Ascending aorta (tissue), 2 donors: ENCODE data around the gene STX17. TPM values are rescaled to one million over a fixed set of nuclear protein-coding genes. Genes with fewer than 3 reads are reported as not detected.

Experiments
- DNase-seq, 2 donors: peaks; one replicate each; pipeline ENCODE4 v3.0.0-alpha.2; 2019; ENCODE audit warnings: low spot score in 2 of 2
- H3K27ac ChIP-seq, 2 donors: fragments of 200-600 bp; sonication (generic); one replicate each; pipeline ENCODE4 v1.5.1; 2016 to 2017; ENCODE audit warnings: mild to moderate bottlenecking in 1 of 2
- H3K27me3 ChIP-seq: fragments of 200-600 bp; sonication (generic); one replicate; pipeline ENCODE4 v1.5.1; 2017
- H3K36me3 ChIP-seq, 2 donors: fragments of 200-600 bp; sonication (generic); one replicate each; pipeline ENCODE4 v1.5.1; 2016
- H3K4me1 ChIP-seq, 2 donors: fragments of 200-600 bp; sonication (generic); one replicate each; pipeline ENCODE4 v1.5.1; 2016 to 2017; ENCODE audit warnings: mild to moderate bottlenecking in 1 of 2
- H3K4me3 ChIP-seq, 2 donors: fragments of 200-600 bp; sonication (generic); one replicate each; pipeline ENCODE4 v1.5.1; 2016 to 2017; ENCODE audit warnings: mild to moderate bottlenecking in 1 of 2
- H3K9me3 ChIP-seq, 2 donors: fragments of 200-600 bp; sonication (generic); one replicate each; pipeline ENCODE4 v1.5.1; 2016
- intact Hi-C: fragments of 100-400 bp; cut with DNase I; formaldehyde crosslinking; loops from one replicate; pipeline ENCODE4 v1.15.1; 2023
- total RNA-seq: library from RNA; depleted of rRNA; stranded (reverse); fragments of >200 nt; gene quantifications from one replicate; pipeline ENCODE4 v1.1.0, GENCODE V29; 2016
- TF ChIP-seq, protein P1 (sequence below), 3 experiments: fragments of 200-600 bp in 2 of 3; fragments of 450-650 bp in 1 of 3; sonication (generic) in 2 of 3; IDR thresholded peaks; one replicate each; pipeline ENCODE4 v1.5.1; 2016 to 2019; ENCODE audit warnings: antibody characterized with exemption in 3 of 3, mild to moderate bottlenecking in 1 of 3, moderate library complexity in 1 of 3

The STX17 gene
- total RNA-seq, 1 donor from 2014 or later = 24.9 TPM

- DNase-seq = no peak
- Histone ChIP-seq H3K4me1 (no peaks in the 10 kb centered on the region), H3K36me3 (no peaks in the 10 kb centered on the region), H3K27me3 (no peaks in the 10 kb centered on the region), H3K4me3 (no peak overlapping the region), H3K27ac (no peak overlapping the region), H3K9me3 (no peaks in the 10 kb centered on the region)
- TF ChIP-seq, protein P1, sequence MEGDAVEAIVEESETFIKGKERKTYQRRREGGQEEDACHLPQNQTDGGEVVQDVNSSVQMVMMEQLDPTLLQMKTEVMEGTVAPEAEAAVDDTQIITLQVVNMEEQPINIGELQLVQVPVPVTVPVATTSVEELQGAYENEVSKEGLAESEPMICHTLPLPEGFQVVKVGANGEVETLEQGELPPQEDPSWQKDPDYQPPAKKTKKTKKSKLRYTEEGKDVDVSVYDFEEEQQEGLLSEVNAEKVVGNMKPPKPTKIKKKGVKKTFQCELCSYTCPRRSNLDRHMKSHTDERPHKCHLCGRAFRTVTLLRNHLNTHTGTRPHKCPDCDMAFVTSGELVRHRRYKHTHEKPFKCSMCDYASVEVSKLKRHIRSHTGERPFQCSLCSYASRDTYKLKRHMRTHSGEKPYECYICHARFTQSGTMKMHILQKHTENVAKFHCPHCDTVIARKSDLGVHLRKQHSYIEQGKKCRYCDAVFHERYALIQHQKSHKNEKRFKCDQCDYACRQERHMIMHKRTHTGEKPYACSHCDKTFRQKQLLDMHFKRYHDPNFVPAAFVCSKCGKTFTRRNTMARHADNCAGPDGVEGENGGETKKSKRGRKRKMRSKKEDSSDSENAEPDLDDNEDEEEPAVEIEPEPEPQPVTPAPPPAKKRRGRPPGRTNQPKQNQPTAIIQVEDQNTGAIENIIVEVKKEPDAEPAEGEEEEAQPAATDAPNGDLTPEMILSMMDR (IDR thresholded peaks at IDR 0.05) = no peak
- intact Hi-C loops = no loop called here
These were observed 40.1 kb upstream of the STX17 start for GRCh38 chr9:99866398-99866797.

- no peak for DNase-seq
- intact Hi-C loops = no loop called here
- no peaks in the 10 kb centered on the region for H3K9me3 ChIP-seq
- TF ChIP-seq, protein P1 (IDR thresholded peaks at IDR 0.05) = no peak
- no peaks in the 10 kb centered on the region for H3K4me1 ChIP-seq
- H3K27ac ChIP-seq = no peak overlapping the region
- H3K27me3 ChIP-seq = no peaks in the 10 kb centered on the region
- H3K4me3 ChIP-seq = no peak overlapping the region
- no peaks in the 10 kb centered on the region for H3K36me3 ChIP-seq
These were observed 38.9 kb upstream of the STX17 start for GRCh38 chr9:99867536-99867935.

- H3K27ac ChIP-seq = no peak overlapping the region
- H3K4me3 ChIP-seq = no peak overlapping the region
- DNase-seq = no peak
- TF ChIP-seq, protein P1 (IDR thresholded peaks at IDR 0.05) = no peak
- intact Hi-C loops = no loop called here
- H3K9me3 ChIP-seq = no peaks in the 10 kb centered on the region
- H3K4me1 ChIP-seq = no peaks in the 10 kb centered on the region
- no peaks in the 10 kb centered on the region for H3K36me3 ChIP-seq
- no peaks in the 10 kb centered on the region for H3K27me3 ChIP-seq
These were observed 38.5 kb upstream of the STX17 start for GRCh38 chr9:99867968-99868367.

DNA sequence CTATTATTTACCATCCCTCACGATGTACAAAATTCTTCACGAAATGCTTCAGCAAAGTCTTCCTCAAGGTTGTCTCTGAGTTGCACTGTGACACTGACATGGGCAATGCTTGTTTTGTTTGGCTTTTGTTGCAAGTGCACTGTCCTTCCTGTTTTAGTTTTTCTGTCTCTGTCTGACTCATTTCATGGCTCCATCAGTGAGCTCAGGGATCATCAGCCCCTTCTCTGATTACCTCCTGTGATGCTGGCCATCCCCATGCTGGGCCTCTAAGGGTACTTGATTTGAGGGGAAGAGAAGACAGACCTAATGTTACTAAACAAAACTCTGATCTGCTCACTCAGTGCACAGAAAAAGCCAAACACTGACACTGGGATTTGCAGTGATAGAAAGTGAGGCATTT, 37.6 kb upstream of the STX17 start:
- no peak for DNase-seq
- TF ChIP-seq, protein P1 (IDR thresholded peaks at IDR 0.05) = no peak
- no peaks in the 10 kb centered on the region for H3K4me1 ChIP-seq
- H3K27ac ChIP-seq = no peak overlapping the region
- intact Hi-C loops = no loop called here
- no peaks in the 10 kb centered on the region for H3K9me3 ChIP-seq
- no peaks in the 10 kb centered on the region for H3K36me3 ChIP-seq
- H3K27me3 ChIP-seq = no peaks in the 10 kb centered on the region
- H3K4me3 ChIP-seq = no peak overlapping the region

GRCh38 chr9:99870126-99870525, 36.3 kb upstream of the STX17 start:
- Histone ChIP-seq H3K36me3 (no peaks in the 10 kb centered on the region), H3K4me3 (no peak overlapping the region), H3K27me3 (no peaks in the 10 kb centered on the region), H3K27ac (no peak overlapping the region), H3K9me3 (no peaks in the 10 kb centered on the region), H3K4me1 (no peaks in the 10 kb centered on the region)
- no peak for DNase-seq
- intact Hi-C loops = no loop called here
- TF ChIP-seq, protein P1 (IDR thresholded peaks at IDR 0.05) = no peak

DNA sequence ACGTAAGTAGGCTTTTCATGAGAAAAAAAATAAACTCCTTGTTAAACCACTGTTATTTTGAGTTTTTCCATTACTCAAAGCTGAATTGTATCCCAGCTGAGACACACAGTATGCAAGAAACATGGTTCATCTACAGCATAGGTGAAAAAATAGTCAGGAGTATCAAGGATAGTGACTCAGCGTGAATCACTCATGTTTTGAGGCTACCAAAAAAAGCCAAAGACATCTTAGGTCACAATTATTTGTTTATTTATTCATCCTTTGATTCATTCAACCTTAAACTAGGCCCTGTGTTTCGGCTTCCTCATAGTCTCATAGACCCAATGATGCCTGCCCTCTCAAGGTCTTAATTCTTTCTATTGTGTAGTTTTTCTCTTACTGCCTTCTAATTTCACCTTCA, 32.9 kb upstream of the STX17 start:
- no peaks in the 10 kb centered on the region for H3K9me3 ChIP-seq
- H3K27ac ChIP-seq = no peak overlapping the region
- TF ChIP-seq, protein P1 (IDR thresholded peaks at IDR 0.05) = no peak
- DNase-seq = no peak
- H3K4me1 ChIP-seq = no peaks in the 10 kb centered on the region
- intact Hi-C loops = no loop called here
- no peaks in the 10 kb centered on the region for H3K36me3 ChIP-seq
- H3K27me3 ChIP-seq = no peaks in the 10 kb centered on the region
- no peak overlapping the region for H3K4me3 ChIP-seq
